ENCODE data around the gene LCN15.

The LCN15 gene

DNA sequence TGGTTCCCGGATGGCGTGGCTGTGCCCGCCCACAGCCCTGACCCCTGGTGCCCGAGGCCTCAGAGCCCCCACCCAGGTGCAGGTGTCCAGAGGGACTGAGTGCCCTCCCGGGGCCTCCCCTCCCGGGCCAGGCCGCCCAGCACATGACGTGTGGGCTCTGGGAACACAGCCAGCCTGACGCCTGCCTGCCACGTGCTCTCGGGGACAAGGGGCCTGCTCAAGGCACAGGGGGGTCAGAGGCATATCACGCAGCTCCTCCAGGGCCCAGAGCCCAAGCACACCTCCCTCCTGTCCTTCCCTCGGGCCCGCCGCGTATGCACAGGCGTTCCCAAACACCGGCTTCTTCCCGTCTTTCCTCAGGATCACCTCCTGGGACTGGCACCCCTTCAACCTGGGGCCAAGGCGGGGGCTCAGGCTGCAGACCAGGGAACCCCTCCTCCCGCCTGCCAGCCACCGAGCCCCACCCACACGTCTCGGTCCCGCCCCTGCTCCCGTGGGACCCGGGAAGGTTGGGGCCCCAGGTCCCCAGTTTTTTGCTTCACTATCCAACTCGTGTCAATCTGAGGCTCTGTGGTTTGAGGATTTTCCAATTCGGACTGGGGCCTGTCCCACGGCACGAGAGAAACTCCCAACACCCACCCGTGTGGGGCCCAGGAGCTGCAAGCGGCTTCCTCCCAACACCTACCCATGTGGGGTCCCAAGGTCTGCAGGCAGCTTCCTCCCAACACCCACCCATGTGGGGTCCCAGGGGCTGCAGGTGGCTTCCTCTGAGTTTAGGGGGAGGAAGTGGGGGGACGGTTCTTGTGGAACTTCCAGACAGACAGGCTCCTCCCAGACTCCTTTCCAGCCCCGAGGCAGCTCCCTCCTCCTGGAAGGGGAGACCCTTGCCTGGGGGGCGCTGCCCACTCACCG, 23.1 kb downstream of the LCN15 start:
- no peak for TF ChIP-seq RARB (CRISPR knock-in tag; IDR thresholded peaks at IDR 0.05)
- no peak for TF ChIP-seq BACH2 (CRISPR knock-in tag; IDR thresholded peaks at IDR 0.05; ENCODE audit: borderline replicate concordance)
- no peak for TF ChIP-seq CSDC2 (CRISPR knock-in tag; IDR thresholded peaks at IDR 0.05)
- TF ChIP-seq ZNF565 (CRISPR knock-in tag; conservative IDR thresholded peaks at IDR 0.05; ENCODE audit: low read depth): no peak
- TF ChIP-seq ZC3H10 (CRISPR knock-in tag; IDR thresholded peaks at IDR 0.05): no peak
- no peak for TF ChIP-seq ESRRG (CRISPR knock-in tag; IDR thresholded peaks at IDR 0.05)
- TF ChIP-seq SNAI2 (CRISPR knock-in tag; IDR thresholded peaks at IDR 0.05): no peak
- TF ChIP-seq PPARA (CRISPR knock-in tag; IDR thresholded peaks at IDR 0.05; ENCODE audit: borderline replicate concordance): no peak
- TF ChIP-seq ARNTL (CRISPR knock-in tag; IDR thresholded peaks at IDR 0.05; ENCODE audit: borderline replicate concordance, low read depth): no peak
- TF ChIP-seq, protein P1, sequence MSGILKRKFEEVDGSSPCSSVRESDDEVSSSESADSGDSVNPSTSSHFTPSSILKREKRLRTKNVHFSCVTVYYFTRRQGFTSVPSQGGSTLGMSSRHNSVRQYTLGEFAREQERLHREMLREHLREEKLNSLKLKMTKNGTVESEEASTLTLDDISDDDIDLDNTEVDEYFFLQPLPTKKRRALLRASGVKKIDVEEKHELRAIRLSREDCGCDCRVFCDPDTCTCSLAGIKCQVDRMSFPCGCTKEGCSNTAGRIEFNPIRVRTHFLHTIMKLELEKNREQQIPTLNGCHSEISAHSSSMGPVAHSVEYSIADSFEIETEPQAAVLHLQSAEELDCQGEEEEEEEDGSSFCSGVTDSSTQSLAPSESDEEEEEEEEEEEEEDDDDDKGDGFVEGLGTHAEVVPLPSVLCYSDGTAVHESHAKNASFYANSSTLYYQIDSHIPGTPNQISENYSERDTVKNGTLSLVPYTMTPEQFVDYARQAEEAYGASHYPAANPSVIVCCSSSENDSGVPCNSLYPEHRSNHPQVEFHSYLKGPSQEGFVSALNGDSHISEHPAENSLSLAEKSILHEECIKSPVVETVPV (CRISPR knock-in tag; IDR thresholded peaks at IDR 0.05): no peak
- TF ChIP-seq TOX (CRISPR knock-in tag; IDR thresholded peaks at IDR 0.05; ENCODE audit: borderline replicate concordance): no peak
- no peak for TF ChIP-seq ISL1 (CRISPR knock-in tag; IDR thresholded peaks at IDR 0.05)
- no peak for TF ChIP-seq OSR1 (CRISPR knock-in tag; IDR thresholded peaks at IDR 0.05)
- no peak for TF ChIP-seq ZNF70 (CRISPR knock-in tag; IDR thresholded peaks at IDR 0.05)
- TF ChIP-seq, protein P2, sequence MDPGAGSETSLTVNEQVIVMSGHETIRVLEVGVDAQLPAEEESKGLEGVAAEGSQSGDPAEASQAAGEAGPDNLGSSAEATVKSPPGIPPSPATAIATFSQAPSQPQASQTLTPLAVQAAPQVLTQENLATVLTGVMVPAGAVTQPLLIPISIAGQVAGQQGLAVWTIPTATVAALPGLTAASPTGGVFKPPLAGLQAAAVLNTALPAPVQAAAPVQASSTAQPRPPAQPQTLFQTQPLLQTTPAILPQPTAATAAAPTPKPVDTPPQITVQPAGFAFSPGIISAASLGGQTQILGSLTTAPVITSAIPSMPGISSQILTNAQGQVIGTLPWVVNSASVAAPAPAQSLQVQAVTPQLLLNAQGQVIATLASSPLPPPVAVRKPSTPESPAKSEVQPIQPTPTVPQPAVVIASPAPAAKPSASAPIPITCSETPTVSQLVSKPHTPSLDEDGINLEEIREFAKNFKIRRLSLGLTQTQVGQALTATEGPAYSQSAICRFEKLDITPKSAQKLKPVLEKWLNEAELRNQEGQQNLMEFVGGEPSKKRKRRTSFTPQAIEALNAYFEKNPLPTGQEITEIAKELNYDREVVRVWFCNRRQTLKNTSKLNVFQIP (CRISPR knock-in tag; IDR thresholded peaks at IDR 0.05; ENCODE audit: borderline replicate concordance, low read depth): no peak
- TF ChIP-seq GLIS3 (CRISPR knock-in tag; IDR thresholded peaks at IDR 0.05): no peak
- TF ChIP-seq, protein P3, sequence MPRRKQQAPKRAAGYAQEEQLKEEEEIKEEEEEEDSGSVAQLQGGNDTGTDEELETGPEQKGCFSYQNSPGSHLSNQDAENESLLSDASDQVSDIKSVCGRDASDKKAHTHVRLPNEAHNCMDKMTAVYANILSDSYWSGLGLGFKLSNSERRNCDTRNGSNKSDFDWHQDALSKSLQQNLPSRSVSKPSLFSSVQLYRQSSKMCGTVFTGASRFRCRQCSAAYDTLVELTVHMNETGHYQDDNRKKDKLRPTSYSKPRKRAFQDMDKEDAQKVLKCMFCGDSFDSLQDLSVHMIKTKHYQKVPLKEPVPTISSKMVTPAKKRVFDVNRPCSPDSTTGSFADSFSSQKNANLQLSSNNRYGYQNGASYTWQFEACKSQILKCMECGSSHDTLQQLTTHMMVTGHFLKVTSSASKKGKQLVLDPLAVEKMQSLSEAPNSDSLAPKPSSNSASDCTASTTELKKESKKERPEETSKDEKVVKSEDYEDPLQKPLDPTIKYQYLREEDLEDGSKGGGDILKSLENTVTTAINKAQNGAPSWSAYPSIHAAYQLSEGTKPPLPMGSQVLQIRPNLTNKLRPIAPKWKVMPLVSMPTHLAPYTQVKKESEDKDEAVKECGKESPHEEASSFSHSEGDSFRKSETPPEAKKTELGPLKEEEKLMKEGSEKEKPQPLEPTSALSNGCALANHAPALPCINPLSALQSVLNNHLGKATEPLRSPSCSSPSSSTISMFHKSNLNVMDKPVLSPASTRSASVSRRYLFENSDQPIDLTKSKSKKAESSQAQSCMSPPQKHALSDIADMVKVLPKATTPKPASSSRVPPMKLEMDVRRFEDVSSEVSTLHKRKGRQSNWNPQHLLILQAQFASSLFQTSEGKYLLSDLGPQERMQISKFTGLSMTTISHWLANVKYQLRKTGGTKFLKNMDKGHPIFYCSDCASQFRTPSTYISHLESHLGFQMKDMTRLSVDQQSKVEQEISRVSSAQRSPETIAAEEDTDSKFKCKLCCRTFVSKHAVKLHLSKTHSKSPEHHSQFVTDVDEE (CRISPR knock-in tag; IDR thresholded peaks at IDR 0.05): no peak
- ATAC-seq: no peak

DNA sequence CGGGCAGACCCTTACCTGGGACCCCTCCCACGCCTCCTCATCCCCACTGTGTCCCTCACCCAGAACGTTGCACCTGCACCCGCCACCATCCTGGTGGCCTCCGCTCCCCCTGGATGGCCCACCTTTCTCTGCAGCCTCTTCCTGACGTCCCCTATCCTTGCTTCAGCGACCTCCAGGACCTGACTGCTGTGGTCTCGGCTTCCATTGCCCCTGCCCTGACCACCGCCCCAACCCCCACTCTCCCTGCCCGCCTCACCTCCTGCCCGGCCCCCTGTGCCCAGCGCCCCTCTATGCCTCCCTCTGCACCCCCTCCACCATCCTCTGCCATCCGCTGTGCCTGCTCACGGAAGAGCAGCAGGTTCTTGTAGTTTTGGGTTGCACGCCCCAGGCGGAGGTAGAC, 23.8 kb downstream of the LCN15 start:
- no peak for ATAC-seq
- TF ChIP-seq, protein P1 (CRISPR knock-in tag; IDR thresholded peaks at IDR 0.05): no peak
- TF ChIP-seq RARB (CRISPR knock-in tag; IDR thresholded peaks at IDR 0.05) (no peak), ZNF565 (CRISPR knock-in tag; conservative IDR thresholded peaks at IDR 0.05; ENCODE audit: low read depth) (no peak), OSR1 (CRISPR knock-in tag; IDR thresholded peaks at IDR 0.05) (no peak), ARNTL (CRISPR knock-in tag; IDR thresholded peaks at IDR 0.05; ENCODE audit: borderline replicate concordance, low read depth) (no peak), GLIS3 (CRISPR knock-in tag; IDR thresholded peaks at IDR 0.05) (no peak), ZC3H10 (CRISPR knock-in tag; IDR thresholded peaks at IDR 0.05) (no peak), BACH2 (CRISPR knock-in tag; IDR thresholded peaks at IDR 0.05; ENCODE audit: borderline replicate concordance) (no peak), ZFP30 (CRISPR knock-in tag; IDR thresholded peaks at IDR 0.05) (no peak), ISL1 (CRISPR knock-in tag; IDR thresholded peaks at IDR 0.05) (no peak), SNAI2 (CRISPR knock-in tag; IDR thresholded peaks at IDR 0.05) (no peak), PPARA (CRISPR knock-in tag; IDR thresholded peaks at IDR 0.05; ENCODE audit: borderline replicate concordance) (no peak), ZFP3 (CRISPR knock-in tag; IDR thresholded peaks at IDR 0.05) (no peak), ESRRG (CRISPR knock-in tag; IDR thresholded peaks at IDR 0.05) (no peak), ZNF70 (CRISPR knock-in tag; IDR thresholded peaks at IDR 0.05) (no peak)
- TF ChIP-seq, protein P4, sequence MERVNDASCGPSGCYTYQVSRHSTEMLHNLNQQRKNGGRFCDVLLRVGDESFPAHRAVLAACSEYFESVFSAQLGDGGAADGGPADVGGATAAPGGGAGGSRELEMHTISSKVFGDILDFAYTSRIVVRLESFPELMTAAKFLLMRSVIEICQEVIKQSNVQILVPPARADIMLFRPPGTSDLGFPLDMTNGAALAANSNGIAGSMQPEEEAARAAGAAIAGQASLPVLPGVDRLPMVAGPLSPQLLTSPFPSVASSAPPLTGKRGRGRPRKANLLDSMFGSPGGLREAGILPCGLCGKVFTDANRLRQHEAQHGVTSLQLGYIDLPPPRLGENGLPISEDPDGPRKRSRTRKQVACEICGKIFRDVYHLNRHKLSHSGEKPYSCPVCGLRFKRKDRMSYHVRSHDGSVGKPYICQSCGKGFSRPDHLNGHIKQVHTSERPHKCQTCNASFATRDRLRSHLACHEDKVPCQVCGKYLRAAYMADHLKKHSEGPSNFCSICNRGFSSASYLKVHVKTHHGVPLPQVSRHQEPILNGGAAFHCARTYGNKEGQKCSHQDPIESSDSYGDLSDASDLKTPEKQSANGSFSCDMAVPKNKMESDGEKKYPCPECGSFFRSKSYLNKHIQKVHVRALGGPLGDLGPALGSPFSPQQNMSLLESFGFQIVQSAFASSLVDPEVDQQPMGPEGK (CRISPR knock-in tag; IDR thresholded peaks at IDR 0.05; ENCODE audit: borderline replicate concordance): no peak
- TF ChIP-seq, protein P5, sequence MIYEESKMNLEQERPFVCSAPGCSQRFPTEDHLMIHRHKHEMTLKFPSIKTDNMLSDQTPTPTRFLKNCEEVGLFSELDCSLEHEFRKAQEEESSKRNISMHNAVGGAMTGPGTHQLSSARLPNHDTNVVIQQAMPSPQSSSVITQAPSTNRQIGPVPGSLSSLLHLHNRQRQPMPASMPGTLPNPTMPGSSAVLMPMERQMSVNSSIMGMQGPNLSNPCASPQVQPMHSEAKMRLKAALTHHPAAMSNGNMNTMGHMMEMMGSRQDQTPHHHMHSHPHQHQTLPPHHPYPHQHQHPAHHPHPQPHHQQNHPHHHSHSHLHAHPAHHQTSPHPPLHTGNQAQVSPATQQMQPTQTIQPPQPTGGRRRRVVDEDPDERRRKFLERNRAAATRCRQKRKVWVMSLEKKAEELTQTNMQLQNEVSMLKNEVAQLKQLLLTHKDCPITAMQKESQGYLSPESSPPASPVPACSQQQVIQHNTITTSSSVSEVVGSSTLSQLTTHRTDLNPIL (CRISPR knock-in tag; IDR thresholded peaks at IDR 0.05; ENCODE audit: low read depth): no peak
- TF ChIP-seq, protein P3 (CRISPR knock-in tag; IDR thresholded peaks at IDR 0.05): no peak
- TF ChIP-seq, protein P2 (CRISPR knock-in tag; IDR thresholded peaks at IDR 0.05; ENCODE audit: borderline replicate concordance, low read depth): no peak

Measured in SK-N-SH treated with all-trans-retinoic acid at 6 μM for 48 hours (cell line).